Activated gamma-delta T cell treated with Interleukin-2 at 50 U/mL for 16 hours (primary cell): ENCODE results near the gene ANP32A.
"Not testable (repeated sequence)": the region's sequence is repeated elsewhere in the genome, so short reads cannot be mapped to it uniquely, and the experiment has no call there.

Source experiments
- DNase-seq: peaks from one replicate; pipeline ENCODE4 v3.0.0-alpha.2; 2020

The ANP32A gene

GRCh38 chr15:68820295-68821189 is at the start of gene ANP32A:
TSS of gene ANP32A (minus strand) at chr15:68820895. CDS start at chr15:68820751, 144 bp downstream.
- peak; percentile 97 for DNase-seq

GRCh38 chr15:68868296-68868695 is 47.6 kb upstream of the ANP32A start:
- DNase-seq, result no peak

GRCh38 chr15:68862415-68862814 is 41.7 kb upstream of the ANP32A start:
- no peak for DNase-seq

GRCh38 chr15:68858666-68859065 is 38.0 kb upstream of the ANP32A start:
- DNase-seq, result not testable (repeated sequence)

- not testable (repeated sequence) for DNase-seq
Measured at GRCh38 chr15:68857443-68857842, 36.7 kb upstream of the ANP32A start.

GRCh38 chr15:68852461-68852860 is 31.8 kb upstream of the ANP32A start:
- DNase-seq, result no peak

- no peak for DNase-seq
Measured at GRCh38 chr15:68851971-68852370, 31.3 kb upstream of the ANP32A start.

- DNase-seq, result no peak
Measured at GRCh38 chr15:68849497-68849896, 28.8 kb upstream of the ANP32A start.

- no peak for DNase-seq
Measured at GRCh38 chr15:68846851-68847439, 26.2 kb upstream of the ANP32A start.

- no peak for DNase-seq
Measured at GRCh38 chr15:68844856-68845550, 24.3 kb upstream of the ANP32A start.

- peak; percentile 13 for DNase-seq
Measured at GRCh38 chr15:68843425-68844311, 23.0 kb upstream of the ANP32A start.

- no peak for DNase-seq
Measured at GRCh38 chr15:68842958-68843357, 22.3 kb upstream of the ANP32A start.

- DNase-seq, result no peak
Measured at GRCh38 chr15:68834346-68834745, 13.7 kb upstream of the ANP32A start.

GRCh38 chr15:68833700-68834331 is 13.1 kb upstream of the ANP32A start:
- DNase-seq, result no peak

GRCh38 chr15:68830141-68830785 is 9.6 kb upstream of the ANP32A start:
- DNase-seq, result no peak

- DNase-seq, result no peak
Measured at GRCh38 chr15:68829068-68829467, 8.4 kb upstream of the ANP32A start.

- DNase-seq, result no peak
Measured at GRCh38 chr15:68823561-68823960, 2.9 kb upstream of the ANP32A start.

- DNase-seq, result no peak
Measured at GRCh38 chr15:68822818-68823217, 2.1 kb upstream of the ANP32A start.

GRCh38 chr15:68821841-68822381 is 1.2 kb upstream of the ANP32A start:
- no peak for DNase-seq

GRCh38 chr15:68821190-68821840 is 620 bp upstream of the ANP32A start:
- no peak for DNase-seq
